ENCODE data around the gene CDYL.

The CDYL gene

GRCh38 chr6:4883298-4883697, 107.1 kb downstream of the CDYL start:
- DNase-seq (ENCODE audit: low read depth, low spot score): no peak

- no peak for DNase-seq (ENCODE audit: low read depth, low spot score)
These were observed 108.6 kb downstream of the CDYL start for GRCh38 chr6:4884646-4885340.

GRCh38 chr6:4885341-4885933, 109.2 kb downstream of the CDYL start:
- DNase-seq (ENCODE audit: low read depth, low spot score): no peak

GRCh38 chr6:4888841-4889240, 112.6 kb downstream of the CDYL start:
- no peak for DNase-seq (ENCODE audit: low read depth, low spot score)

GRCh38 chr6:4889701-4890100, 113.5 kb downstream of the CDYL start:
- peak; percentile 59 for DNase-seq (ENCODE audit: low read depth, low spot score)

- DNase-seq (ENCODE audit: low read depth, low spot score): no peak
These were observed 114.0 kb downstream of the CDYL start for GRCh38 chr6:4890191-4890590.

GRCh38 chr6:4890627-4891026, 114.4 kb downstream of the CDYL start:
- no peak for DNase-seq (ENCODE audit: low read depth, low spot score)

GRCh38 chr6:4891141-4891540, 114.9 kb downstream of the CDYL start:
- no peak for DNase-seq (ENCODE audit: low read depth, low spot score)

- no peak for DNase-seq (ENCODE audit: low read depth, low spot score)
These were observed 116.7 kb downstream of the CDYL start for GRCh38 chr6:4892785-4893485.

- no peak for DNase-seq (ENCODE audit: low read depth, low spot score)
These were observed 117.8 kb downstream of the CDYL start for GRCh38 chr6:4894049-4894448.

GRCh38 chr6:4895971-4896370, 119.8 kb downstream of the CDYL start:
- peak; percentile 42 for DNase-seq (ENCODE audit: low read depth, low spot score)

- peak; percentile 52 for DNase-seq (ENCODE audit: low read depth, low spot score)
These were observed 120.2 kb downstream of the CDYL start for GRCh38 chr6:4896401-4896800.

- no peak for DNase-seq (ENCODE audit: low read depth, low spot score)
These were observed 123.2 kb downstream of the CDYL start for GRCh38 chr6:4899249-4900034.

- no peak for DNase-seq (ENCODE audit: low read depth, low spot score)
These were observed 125.3 kb downstream of the CDYL start for GRCh38 chr6:4901386-4902061.

- DNase-seq (ENCODE audit: low read depth, low spot score): no peak
These were observed 126.2 kb downstream of the CDYL start for GRCh38 chr6:4902363-4902762.

GRCh38 chr6:4903121-4903520, 126.9 kb downstream of the CDYL start:
- DNase-seq (ENCODE audit: low read depth, low spot score): no peak

- DNase-seq (ENCODE audit: low read depth, low spot score): no peak
These were observed 127.7 kb downstream of the CDYL start for GRCh38 chr6:4903751-4904370.

GRCh38 chr6:4904461-4905025, 128.3 kb downstream of the CDYL start:
- no peak for DNase-seq (ENCODE audit: low read depth, low spot score)

- DNase-seq (ENCODE audit: low read depth, low spot score): no peak
These were observed 129.6 kb downstream of the CDYL start for GRCh38 chr6:4905826-4906225.
